SK-N-SH (cell line): ENCODE measurements around the gene DCHS2. TPM values are rescaled to one million over a fixed set of nuclear protein-coding genes. Genes with fewer than 3 reads are reported as not detected.

ENCODE experiments used
- CTCF ChIA-PET: fragments of 300-600, 350-600 bp; formaldehyde crosslinking; extraction: SDS; loops from one replicate; lab custom pipeline; 2021; lab: Yijun Ruan, JAX
- POLR2A ChIA-PET: fragments of 350-600 bp; sonication (Branson Sonifier 250); formaldehyde crosslinking; extraction: SDS; loops from one replicate; lab custom pipeline; 2020; ENCODE audit warnings: antibody characterized with exemption, inconsistent platforms; lab: Yijun Ruan, JAX
- DNase-seq: peaks from one replicate; pipeline ENCODE4 v3.0.0; 2012
- H2AFZ ChIP-seq: fragments of 200-600 bp; sonication (generic); 2 replicates; pipeline ENCODE4 v1.8.1; 2016; ENCODE audit warnings: antibody characterized with exemption, mild to moderate bottlenecking, low read depth
- H3F3A ChIP-seq: fragments of 200-600 bp; sonication (generic); replicated peaks from 2 replicates; pipeline ENCODE3; 2016; ENCODE audit warnings: antibody characterized with exemption, mild to moderate bottlenecking; ENCODE audit not compliant: insufficient read depth
- H3K27ac ChIP-seq, 2 experiments: fragments of 200-500 bp in 1 of 2; fragments of 200-600 bp in 1 of 2; sonication (Bioruptor generic) in 1 of 2; sonication (generic), shearing (Covaris generic) in 1 of 2; 2 replicates each; pipeline versions ENCODE4 v1.5.1 to v1.6.1; 2014 to 2016; ENCODE audit warnings: low read depth in 2 of 2, inconsistent platforms in 1 of 2, low read length in 1 of 2, mild to moderate bottlenecking in 1 of 2, mixed read lengths in 1 of 2
- H3K27me3 ChIP-seq: fragments of 200-600 bp; sonication (generic), shearing (Covaris generic); 2 replicates; pipeline ENCODE4 v1.6.1; 2016; ENCODE audit warnings: mixed run types; ENCODE audit not compliant: insufficient read depth
- H3K36me3 ChIP-seq, 2 experiments: fragments of 200-500 bp in 1 of 2; fragments of 200-600 bp in 1 of 2; sonication (Bioruptor generic) in 1 of 2; sonication (generic) in 1 of 2; replicated peaks in 1 of 2; 2 replicates each; pipeline versions ENCODE3 to v1.5.1; 2014 to 2016; ENCODE audit warnings: low read length in 1 of 2, mild to moderate bottlenecking in 1 of 2; ENCODE audit not compliant: insufficient read depth in 2 of 2, control insufficient read depth in 1 of 2
- H3K4me1 ChIP-seq, 2 experiments: fragments of 200-500 bp in 1 of 2; fragments of 200-600 bp in 1 of 2; sonication (Bioruptor generic) in 1 of 2; sonication (generic), shearing (Covaris generic) in 1 of 2; 2 replicates each; pipeline versions ENCODE4 v1.5.1 to v1.6.1; 2014 to 2016; ENCODE audit warnings: low read depth in 1 of 2, low read length in 1 of 2, mixed run types in 1 of 2; ENCODE audit not compliant: insufficient read depth in 2 of 2, control insufficient read depth in 1 of 2
- H3K4me2 ChIP-seq: fragments of 200-600 bp; sonication (generic), shearing (Covaris generic); 2 replicates; pipeline ENCODE4 v1.6.1; 2017; ENCODE audit warnings: mixed run types
- H3K4me3 ChIP-seq, 2 experiments: fragments of 200-500 bp in 1 of 2; fragments of 200-600 bp in 1 of 2; sonication (Bioruptor generic) in 1 of 2; sonication (generic), shearing (Covaris generic) in 1 of 2; 2 replicates each; pipeline versions ENCODE4 v1.5.1 to v1.8.1; 2014 to 2016; ENCODE audit warnings: low read depth in 2 of 2, inconsistent platforms in 1 of 2, low read length in 1 of 2, mild to moderate bottlenecking in 1 of 2, mixed read lengths in 1 of 2, moderate library complexity in 1 of 2
- H3K79me2 ChIP-seq: fragments of 200-600 bp; sonication (generic); 2 replicates; pipeline ENCODE4 v1.8.1; 2017; ENCODE audit warnings: mild to moderate bottlenecking; ENCODE audit not compliant: insufficient read depth
- H3K9ac ChIP-seq: fragments of 200-600 bp; sonication (generic); 2 replicates; pipeline ENCODE4 v1.6.1; 2017; ENCODE audit warnings: mixed run types
- H3K9me2 ChIP-seq: fragments of 200-600 bp; sonication (generic); 2 replicates; pipeline ENCODE4 v1.6.1; 2017; ENCODE audit warnings: mixed run types
- H3K9me3 ChIP-seq: fragments of 200-600 bp; sonication (generic); 2 replicates; pipeline ENCODE4 v1.6.1; 2017; ENCODE audit warnings: mixed run types, mild to moderate bottlenecking, moderate library complexity
- H4K20me1 ChIP-seq: fragments of 200-600 bp; sonication (generic); 2 replicates; pipeline ENCODE4 v1.6.1; 2017; ENCODE audit warnings: mild to moderate bottlenecking, mixed run types; ENCODE audit not compliant: insufficient read depth
- CHD2 ChIP-seq: fragments of 150-350 bp; IDR thresholded peaks from 2 replicates; pipeline ENCODE4 v1.6.1; 2018; ENCODE audit warnings: low read length; ENCODE audit not compliant: partially characterized antibody
- CTCF ChIP-seq: fragments of 200-600 bp; sonication (generic); IDR thresholded peaks from 2 replicates; pipeline ENCODE4 v1.6.1; 2017; ENCODE audit warnings: antibody characterized with exemption, mild to moderate bottlenecking, moderate library complexity
- ELF1 ChIP-seq: IDR thresholded peaks from 2 replicates; pipeline ENCODE4 v1.4.0; 2012
- EZH2phosphoT487 ChIP-seq: fragments of 200-600 bp; sonication (generic); IDR thresholded peaks from 2 replicates; pipeline ENCODE4 v1.6.1; 2017; ENCODE audit warnings: low read depth, mixed run types, mild to moderate bottlenecking, antibody characterized with exemption, moderate library complexity, borderline replicate concordance
- FOSL2 ChIP-seq: IDR thresholded peaks from 2 replicates; pipeline ENCODE4 v1.4.0; 2012; ENCODE audit warnings: low read depth, mild to moderate bottlenecking, moderate library complexity, borderline replicate concordance
- FOXM1 ChIP-seq: IDR thresholded peaks from 2 replicates; pipeline ENCODE4 v1.4.0; 2012; ENCODE audit warnings: low read depth, mild to moderate bottlenecking
- GATA2 ChIP-seq: sonication (generic); formaldehyde crosslinking; IDR thresholded peaks from 2 replicates; pipeline ENCODE4 v1.5.0; 2020; ENCODE audit warnings: mild to moderate bottlenecking, missing genetic modification reagents
- MAX ChIP-seq: IDR thresholded peaks from 2 replicates; pipeline ENCODE4 v1.4.0; 2012; ENCODE audit warnings: low read depth
- MEF2A ChIP-seq: IDR thresholded peaks from 2 replicates; pipeline ENCODE4 v1.4.0; 2012; ENCODE audit warnings: low read depth, borderline replicate concordance
- NRF1 ChIP-seq: IDR thresholded peaks from 2 replicates; pipeline ENCODE4 v1.6.1; 2012; ENCODE audit warnings: low read depth, mild to moderate bottlenecking, low read length
- PBX3 ChIP-seq: IDR thresholded peaks from 2 replicates; pipeline ENCODE4; 2012
- RAD21 ChIP-seq: IDR thresholded peaks from 2 replicates; pipeline ENCODE4 v1.6.1; 2012; ENCODE audit warnings: mild to moderate bottlenecking, low read length
- RCOR1 ChIP-seq: fragments of 150-350 bp; IDR thresholded peaks from 2 replicates; pipeline ENCODE4 v1.6.1; 2017; ENCODE audit warnings: antibody characterized with exemption, low read length
- RFX5 ChIP-seq: IDR thresholded peaks from 2 replicates; pipeline ENCODE4 v1.6.1; 2012; ENCODE audit warnings: mild to moderate bottlenecking, improper control_type of control experiment, low read length
- RXRA ChIP-seq: IDR thresholded peaks from 2 replicates; pipeline ENCODE4 v1.4.0; 2012; ENCODE audit warnings: low read depth, mild to moderate bottlenecking, borderline replicate concordance
- TCF12 ChIP-seq: IDR thresholded peaks from 2 replicates; pipeline ENCODE4 v1.4.0; 2012
- YY1 ChIP-seq: IDR thresholded peaks from 2 replicates; pipeline ENCODE4 v1.4.0; 2012; ENCODE audit warnings: low read depth, mild to moderate bottlenecking
- WGBS: methylation state at CpG from one replicate; pipeline ENCODE4 v1.1.6; 2017; ENCODE audit warnings: low lambda C conversion rate; 5-methylcytosine and 5-hydroxymethylcytosine counted together
- polyA plus RNA-seq, 3 experiments: library from polyadenylated mRNA; depleted of rRNA; stranded (reverse); fragments of >200 nt; gene quantifications; 2 replicates each; pipeline ENCODE4 v1.2.3, GENCODE V29; 2012
- TF ChIP-seq, protein P1 (sequence below): IDR thresholded peaks from 2 replicates; pipeline ENCODE4 v1.6.1; 2012; ENCODE audit warnings: mild to moderate bottlenecking, low read depth, low read length, moderate library complexity

The DCHS2 gene
- polyA plus RNA-seq, 1 of the 3 experiments (the other 2 are of a cell fraction), result not detected

- DNase-seq, result no peak
- no peaks in the 10 kb centered on the region for H3K36me3 ChIP-seq
These were observed 15.8 kb downstream of the DCHS2 start for GRCh38 chr4:154475820-154476219.

DNA sequence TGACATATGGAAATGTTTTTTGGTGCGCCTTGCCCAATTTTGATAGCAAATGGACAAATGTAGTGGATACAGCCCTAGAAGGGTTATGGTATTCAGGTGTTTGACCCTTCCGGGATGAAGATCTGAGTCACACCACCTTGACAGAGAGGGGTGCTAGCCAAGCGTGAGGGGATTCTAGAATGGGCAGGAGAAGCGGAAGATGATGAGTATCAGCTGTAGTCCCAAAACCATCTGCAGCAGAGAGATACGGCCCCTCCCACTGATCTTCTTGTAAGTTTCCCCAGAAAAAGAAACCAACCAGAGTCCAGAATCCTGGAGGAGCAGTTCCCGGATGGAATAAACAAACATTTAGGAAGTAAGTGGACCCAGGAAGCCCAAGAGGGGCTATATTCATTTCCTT is 18.1 kb downstream of the DCHS2 start:
- H3F3A ChIP-seq, result no peaks in the 10 kb centered on the region
- WGBS, result 13% methylated on average over 6 of the region's 6 CpGs
- H2AFZ ChIP-seq, result no peak overlapping the region
- H3K27me3 ChIP-seq, result peaks cover 3% of the 10 kb centered on the region; the same call in 1 of the 2 replicates
- H3K4me3 ChIP-seq, result no peak overlapping the region
- no peak for DNase-seq
- H3K36me3 ChIP-seq, result no peaks in the 10 kb centered on the region
- H3K4me1 ChIP-seq, result no peaks in the 10 kb centered on the region
- TF ChIP-seq FOSL2 (no peak), NRF1 (no peak), CTCF (no peak), CHD2 (no peak), ELF1 (no peak), RXRA (no peak), TCF12 (no peak), RCOR1 (no peak), MAX (no peak), PBX3 (no peak), RFX5 (no peak), EZH2phosphoT487 (no peak), FOXM1 (no peak)
- TF ChIP-seq, protein P1, sequence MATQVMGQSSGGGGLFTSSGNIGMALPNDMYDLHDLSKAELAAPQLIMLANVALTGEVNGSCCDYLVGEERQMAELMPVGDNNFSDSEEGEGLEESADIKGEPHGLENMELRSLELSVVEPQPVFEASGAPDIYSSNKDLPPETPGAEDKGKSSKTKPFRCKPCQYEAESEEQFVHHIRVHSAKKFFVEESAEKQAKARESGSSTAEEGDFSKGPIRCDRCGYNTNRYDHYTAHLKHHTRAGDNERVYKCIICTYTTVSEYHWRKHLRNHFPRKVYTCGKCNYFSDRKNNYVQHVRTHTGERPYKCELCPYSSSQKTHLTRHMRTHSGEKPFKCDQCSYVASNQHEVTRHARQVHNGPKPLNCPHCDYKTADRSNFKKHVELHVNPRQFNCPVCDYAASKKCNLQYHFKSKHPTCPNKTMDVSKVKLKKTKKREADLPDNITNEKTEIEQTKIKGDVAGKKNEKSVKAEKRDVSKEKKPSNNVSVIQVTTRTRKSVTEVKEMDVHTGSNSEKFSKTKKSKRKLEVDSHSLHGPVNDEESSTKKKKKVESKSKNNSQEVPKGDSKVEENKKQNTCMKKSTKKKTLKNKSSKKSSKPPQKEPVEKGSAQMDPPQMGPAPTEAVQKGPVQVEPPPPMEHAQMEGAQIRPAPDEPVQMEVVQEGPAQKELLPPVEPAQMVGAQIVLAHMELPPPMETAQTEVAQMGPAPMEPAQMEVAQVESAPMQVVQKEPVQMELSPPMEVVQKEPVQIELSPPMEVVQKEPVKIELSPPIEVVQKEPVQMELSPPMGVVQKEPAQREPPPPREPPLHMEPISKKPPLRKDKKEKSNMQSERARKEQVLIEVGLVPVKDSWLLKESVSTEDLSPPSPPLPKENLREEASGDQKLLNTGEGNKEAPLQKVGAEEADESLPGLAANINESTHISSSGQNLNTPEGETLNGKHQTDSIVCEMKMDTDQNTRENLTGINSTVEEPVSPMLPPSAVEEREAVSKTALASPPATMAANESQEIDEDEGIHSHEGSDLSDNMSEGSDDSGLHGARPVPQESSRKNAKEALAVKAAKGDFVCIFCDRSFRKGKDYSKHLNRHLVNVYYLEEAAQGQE, result no peak
- no peak overlapping the region for H3K4me2 ChIP-seq
- POLR2A ChIA-PET, result no interaction called here
- no peaks in the 10 kb centered on the region for H3K9me2 ChIP-seq
- H3K9ac ChIP-seq, result no peak overlapping the region
- CTCF ChIA-PET, result no interaction called here
- H3K79me2 ChIP-seq, result no peaks in the 10 kb centered on the region
- no peaks in the 10 kb centered on the region for H3K9me3 ChIP-seq
- no peak overlapping the region for H3K27ac ChIP-seq
- no peaks in the 10 kb centered on the region for H4K20me1 ChIP-seq

More at GRCh38 chr4:154475820-154476219, 15.8 kb downstream of the DCHS2 start:
- Histone ChIP-seq H3K27ac (no peak overlapping the region), H3F3A (no peaks in the 10 kb centered on the region), H3K9ac (no peak overlapping the region), H3K4me1 (no peaks in the 10 kb centered on the region), H2AFZ (no peak overlapping the region), H3K79me2 (no peaks in the 10 kb centered on the region), H3K9me2 (no peaks in the 10 kb centered on the region), H4K20me1 (no peaks in the 10 kb centered on the region), H3K27me3 (peaks cover 3% of the 10 kb centered on the region; the same call in 1 of the 2 replicates), H3K4me2 (no peak overlapping the region), H3K4me3 (no peak overlapping the region), H3K9me3 (no peaks in the 10 kb centered on the region)
- ChIA-PET POLR2A (no interaction called here), CTCF (no interaction called here)
- 3% methylated on average over 1 of the region's 1 CpG for WGBS
- no peak for TF ChIP-seq RAD21
- TF ChIP-seq PBX3, result no peak
- TF ChIP-seq MEF2A, result no peak
- TF ChIP-seq YY1, result no peak
- no peak for TF ChIP-seq TCF12
- TF ChIP-seq GATA2 (CRISPR knock-in tag), result no peak
